ENCODE results near the gene LGALS13. TPM values are rescaled to one million over a fixed set of nuclear protein-coding genes. Genes with fewer than 3 reads are reported as not detected.

Gene LGALS13
- total RNA-seq, 4 donors from 2014 or later: not detected

Small RNAs within 50 kb of the gene (small RNA-seq; reads per million reads assigned to genes)
- not detected for gene AC005176.2
- gene RPS29P24: not detected
- not detected for gene RPS29P25
- not detected for gene RPS29P26
- gene RPS29P30: not detected

Other genes with a start within 250 kb of the LGALS13 start
- 10 to 100 TPM; 30.8 to 48.3 (median 44.3) TPM for gene PAF1, start 211.4 kb upstream of the LGALS13 start, total RNA-seq
- gene MED29, start 211.1 kb upstream of the LGALS13 start, total RNA-seq: 10 to 100 TPM; 32.9 to 52.5 (median 37.6) TPM
- 100 to 1,000 TPM; 125 to 274 (median 178) TPM for gene ZFP36, start 195.7 kb upstream of the LGALS13 start, total RNA-seq
- gene PLEKHG2, start 189.9 kb upstream of the LGALS13 start, total RNA-seq: 10 to 100 TPM; 20.1 to 62.1 (median 35.6) TPM
- 1,000 to 10,000 TPM; 1,048 to 1,762 (median 1,462) TPM for gene RPS16, start 166.6 kb upstream of the LGALS13 start, total RNA-seq
- 100 to 1,000 TPM in 3 of 4 donors, 10 to 100 TPM in 1; 94.4 to 120 (median 106) TPM for gene SUPT5H, start 156.9 kb upstream of the LGALS13 start, total RNA-seq
- 10 to 100 TPM; 38.4 to 65.5 (median 55.4) TPM for gene TIMM50, start 121.7 kb upstream of the LGALS13 start, total RNA-seq
- gene DLL3, start 103.6 kb upstream of the LGALS13 start, total RNA-seq: not detected
- gene SELENOV, start 87.4 kb upstream of the LGALS13 start, total RNA-seq: not detected
- 10 to 100 TPM in 1 of 4 donors, 1 to 10 TPM in 3; 3.0 to 10.2 (median 7.0) TPM for gene EID2B, start 69.7 kb upstream of the LGALS13 start, total RNA-seq
- 10 to 100 TPM; 14.0 to 27.3 (median 23.4) TPM for gene EID2, start 62.4 kb upstream of the LGALS13 start, total RNA-seq
- not detected for gene LGALS16, start 53.4 kb downstream of the LGALS13 start, total RNA-seq
- not detected for gene LGALS14, start 102.0 kb downstream of the LGALS13 start, total RNA-seq
- gene CLC, start 135.5 kb downstream of the LGALS13 start, total RNA-seq: not detected
- gene LEUTX, start 176.3 kb downstream of the LGALS13 start, total RNA-seq: not detected
- 10 to 100 TPM; 12.6 to 15.9 (median 13.1) TPM for gene DYRK1B, start 231.6 kb downstream of the LGALS13 start, total RNA-seq
- 100 to 1,000 TPM; 170 to 204 (median 177) TPM for gene FBL, start 243.9 kb downstream of the LGALS13 start, total RNA-seq